ENCODE results near the gene MRPL47. TPM values are rescaled to one million over a fixed set of nuclear protein-coding genes. Genes with fewer than 3 reads are reported as not detected.

The MRPL47 gene
- total and polyA plus RNA-seq, 3 donors from 2014 or later, result 30.0 to 88.6 (median 36.1) TPM

DNA sequence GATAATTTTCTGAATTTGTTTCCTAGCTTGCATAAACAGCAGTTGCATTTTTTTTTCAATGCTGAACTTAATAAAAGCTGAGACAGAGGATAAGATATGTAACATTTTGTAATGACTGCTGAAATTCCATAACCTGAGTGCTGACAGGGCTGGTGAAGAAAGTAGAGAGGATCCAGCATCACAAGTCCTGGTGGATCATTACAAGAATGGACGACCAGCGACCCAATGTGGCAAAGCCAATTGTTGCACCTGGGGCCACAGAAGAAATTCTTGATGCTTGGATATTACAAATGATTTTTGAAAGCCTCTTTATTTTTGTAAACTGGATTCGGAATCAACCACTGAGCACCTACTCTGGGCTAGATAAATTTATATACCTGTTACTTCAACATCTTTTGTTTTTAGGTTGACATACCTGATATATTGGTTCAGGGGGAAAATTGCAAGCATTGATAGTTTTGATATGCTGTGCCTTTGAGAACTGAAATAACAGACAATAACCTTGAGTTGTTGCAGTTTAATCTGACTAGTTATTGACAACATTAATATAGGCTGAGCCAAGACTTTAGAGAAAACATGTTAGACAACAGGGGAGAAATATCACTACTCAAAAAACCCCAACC, 45.6 kb downstream of the MRPL47 start:
- Histone ChIP-seq H3K27me3 (no peaks in the 10 kb centered on the region), H3K9me3 (no peaks in the 10 kb centered on the region), H3K4me3 (no peak overlapping the region), H3K36me3 (ENCODE audit: low read depth, missing control alignments) (no peaks in the 10 kb centered on the region), H3K27ac (no peak overlapping the region), H3K4me1 (peaks cover 2% of the 10 kb centered on the region)
- intact Hi-C loops (cut with DNase I; ENCODE audit: low total_unique reads), result no loop called here
- TF ChIP-seq POLR2A (IDR thresholded peaks at IDR 0.05) (no peak), CTCF (IDR thresholded peaks at IDR 0.05) (peak in 2 of 3 experiments; percentile 61 to 69)
- 15 to 38% methylated on average over 3 of the region's 3 CpGs for WGBS, 2 donors
- peak; percentile 77 for DNase-seq

DNA sequence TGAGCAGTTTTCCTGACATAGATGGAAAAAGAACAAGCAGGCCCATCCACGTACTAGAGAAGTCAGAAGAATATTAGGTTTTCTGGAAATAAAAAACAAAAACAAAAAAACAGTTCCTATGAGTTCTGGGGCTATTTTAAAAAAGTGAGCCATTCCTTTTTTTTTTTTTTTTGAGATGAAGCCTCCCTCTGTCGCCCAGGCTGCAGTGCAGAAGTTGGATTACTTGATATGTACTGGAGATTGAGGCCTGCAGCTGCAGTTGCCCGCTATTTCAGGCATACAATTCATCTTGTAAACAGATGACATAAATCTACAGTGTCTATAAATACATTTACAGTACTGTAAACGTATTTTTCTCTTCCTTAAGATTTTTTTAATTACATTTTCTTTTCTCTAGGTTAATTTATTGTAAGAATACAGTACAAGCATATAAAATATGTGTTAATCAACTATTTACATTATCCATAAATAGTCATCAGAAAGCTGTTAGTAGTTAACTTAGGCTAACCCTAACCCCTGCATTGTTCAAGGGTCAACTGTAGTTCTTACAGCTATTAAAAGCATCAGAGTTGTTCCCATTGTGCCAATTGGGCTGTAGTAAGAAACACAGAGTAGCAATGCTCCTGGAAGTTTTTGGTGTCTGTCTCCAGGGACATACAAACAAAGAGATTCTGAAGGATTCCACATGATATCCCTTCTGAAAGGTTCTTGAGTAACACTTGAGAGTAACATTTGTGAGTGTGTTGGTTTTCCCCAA, 52.9 kb downstream of the MRPL47 start:
- no peak for DNase-seq
- WGBS, 2 donors, result 76 to 79% methylated on average over 4 of the region's 4 CpGs
- H3K4me3 ChIP-seq, result no peak overlapping the region
- H3K9me3 ChIP-seq, result no peaks in the 10 kb centered on the region
- H3K36me3 ChIP-seq (ENCODE audit: low read depth, missing control alignments), result no peaks in the 10 kb centered on the region
- no peaks in the 10 kb centered on the region for H3K4me1 ChIP-seq
- no peak for TF ChIP-seq POLR2A (IDR thresholded peaks at IDR 0.05)
- no peak for TF ChIP-seq CTCF (IDR thresholded peaks at IDR 0.05)
- no peaks in the 10 kb centered on the region for H3K27me3 ChIP-seq
- H3K27ac ChIP-seq, result no peak overlapping the region
- intact Hi-C loops (cut with DNase I; ENCODE audit: low total_unique reads), result no loop called here

DNA sequence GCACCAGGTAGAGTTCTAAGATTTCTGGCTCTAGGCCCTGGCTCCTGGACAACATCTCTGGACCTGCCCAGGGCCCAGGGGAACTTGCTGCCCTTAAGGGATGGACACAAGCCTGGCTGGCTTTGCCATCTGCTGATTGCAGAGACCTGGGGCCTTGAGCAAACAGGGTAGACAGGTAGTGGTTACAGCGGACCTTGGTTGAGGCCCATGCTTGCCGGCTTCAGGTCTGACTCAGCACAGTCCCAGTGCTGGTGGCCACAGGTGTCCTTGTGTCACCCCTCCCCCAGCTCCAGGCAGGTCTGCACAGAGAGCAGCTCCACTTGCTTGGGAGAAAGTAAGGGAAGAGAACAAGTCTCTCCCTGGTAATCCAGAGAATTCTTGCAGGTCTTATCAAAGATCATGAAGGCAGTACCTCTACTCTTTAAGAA, 57.6 kb downstream of the MRPL47 start:
- 80 to 87% methylated on average over 1 to 2 of the region's 2 CpGs for WGBS, 2 donors
- intact Hi-C loops (cut with DNase I; ENCODE audit: low total_unique reads), result no loop called here
- Histone ChIP-seq H3K27me3 (no peaks in the 10 kb centered on the region), H3K9me3 (no peaks in the 10 kb centered on the region), H3K27ac (no peak overlapping the region), H3K36me3 (ENCODE audit: low read depth, missing control alignments) (no peaks in the 10 kb centered on the region), H3K4me3 (no peak overlapping the region), H3K4me1 (no peaks in the 10 kb centered on the region)
- TF ChIP-seq POLR2A (IDR thresholded peaks at IDR 0.05) (no peak), CTCF (IDR thresholded peaks at IDR 0.05) (no peak)
- DNase-seq, result no peak

- WGBS, 2 donors, result 65 to 71% methylated on average over 2 of the region's 2 CpGs
- H3K4me1 ChIP-seq, result no peaks in the 10 kb centered on the region
- DNase-seq, result no peak
- no peak overlapping the region for H3K27ac ChIP-seq
- no peaks in the 10 kb centered on the region for H3K36me3 ChIP-seq (ENCODE audit: low read depth, missing control alignments)
- no peak overlapping the region for H3K4me3 ChIP-seq
- no peak for TF ChIP-seq POLR2A (IDR thresholded peaks at IDR 0.05)
- TF ChIP-seq CTCF (IDR thresholded peaks at IDR 0.05), result no peak
- no peaks in the 10 kb centered on the region for H3K9me3 ChIP-seq
- intact Hi-C loops (cut with DNase I; ENCODE audit: low total_unique reads), result no loop called here
- H3K27me3 ChIP-seq, result no peaks in the 10 kb centered on the region
These were observed 59.3 kb downstream of the MRPL47 start for GRCh38 chr3:179544981-179545645.
